ENCODE results near the gene METAP2. TPM values are rescaled to one million over a fixed set of nuclear protein-coding genes. Genes with fewer than 3 reads are reported as not detected.
"Not testable (repeated sequence)": the region's sequence is repeated elsewhere in the genome, so short reads cannot be mapped to it uniquely, and the experiment has no call there.

METAP2 gene
- total RNA-seq, 1 experiment from 2014 or later, result 122 TPM

GRCh38 chr12:95440401-95440800 is 33.6 kb upstream of the METAP2 start:
- peaks cover 6% of the 10 kb centered on the region for H3K9me3 Mint-ChIP-seq (ENCODE audit: unreplicated experiment)
- BruUV-seq (replicated peaks), result no TSS peak
- no peaks in the 10 kb centered on the region for H3K27me3 Mint-ChIP-seq (ENCODE audit: insufficient read depth, unreplicated experiment)
- ChIA-PET POLR2A (interaction anchor here (0.6 kb wide), 1 partner anchor 349 kb away, joined by 3 read pairs; no protein-coding TSS in a partner anchor), CTCF (no interaction called here)
- no peak overlapping the region for H3K27ac Mint-ChIP-seq (ENCODE audit: low read depth, unreplicated experiment)
- intact Hi-C loops (cut with micrococcal nuclease), result no loop called here
- no peaks in the 10 kb centered on the region for H3K4me1 Mint-ChIP-seq (ENCODE audit: insufficient read depth, unreplicated experiment)
- TF ChIP-seq CTCF (IDR thresholded peaks at IDR 0.05; ENCODE audit: unreplicated experiment), result no peak
- H3K36me3 Mint-ChIP-seq (ENCODE audit: insufficient read depth, unreplicated experiment), result no peaks in the 10 kb centered on the region
- H3K4me3 Mint-ChIP-seq (ENCODE audit: unreplicated experiment), result no peak overlapping the region
- peak; percentile 4 for DNase-seq (ENCODE audit: unreplicated experiment)

- DNase-seq (ENCODE audit: unreplicated experiment), result no peak
- TF ChIP-seq CTCF (IDR thresholded peaks at IDR 0.05; ENCODE audit: unreplicated experiment), result no peak
- Mint-ChIP-seq H3K27ac (ENCODE audit: low read depth, unreplicated experiment) (no peak overlapping the region), H3K4me3 (ENCODE audit: unreplicated experiment) (no peak overlapping the region), H3K9me3 (ENCODE audit: unreplicated experiment) (peaks cover 9% of the 10 kb centered on the region), H3K27me3 (ENCODE audit: insufficient read depth, unreplicated experiment) (no peaks in the 10 kb centered on the region), H3K36me3 (ENCODE audit: insufficient read depth, unreplicated experiment) (no peaks in the 10 kb centered on the region), H3K4me1 (ENCODE audit: insufficient read depth, unreplicated experiment) (no peaks in the 10 kb centered on the region)
- intact Hi-C loops (cut with micrococcal nuclease), result no loop called here
- no TSS peak for BruUV-seq (replicated peaks)
- POLR2A ChIA-PET, result no interaction called here
- CTCF ChIA-PET, result interaction anchor here (0.7 kb wide), 1 partner anchor 16 kb away, joined by 4 read pairs; no protein-coding TSS in a partner anchor
Measured at GRCh38 chr12:95443459-95443858, 30.5 kb upstream of the METAP2 start.

DNA sequence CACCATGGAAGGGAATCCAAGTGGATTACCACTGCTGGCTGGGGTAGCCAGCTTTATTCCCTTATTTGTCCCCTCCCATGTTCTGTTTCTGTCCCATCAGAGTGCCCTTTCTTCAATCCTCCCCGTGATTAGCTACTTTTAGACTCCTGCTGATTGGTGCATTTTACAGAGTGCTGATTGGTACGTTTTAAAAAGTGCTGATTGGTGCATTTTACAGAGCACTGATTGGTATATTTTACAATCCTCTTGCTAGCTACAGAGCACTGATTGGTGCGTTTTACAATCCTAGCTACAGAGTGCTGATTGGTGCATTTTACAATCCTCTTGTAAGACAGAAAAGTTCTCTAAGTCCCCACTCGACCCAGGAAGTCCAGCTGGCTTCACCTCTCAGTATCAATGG is 28.9 kb upstream of the METAP2 start:
- H3K27ac Mint-ChIP-seq (ENCODE audit: low read depth, unreplicated experiment); H3K4me1 Mint-ChIP-seq (ENCODE audit: insufficient read depth, unreplicated experiment); H3K36me3 Mint-ChIP-seq (ENCODE audit: insufficient read depth, unreplicated experiment); BruUV-seq (replicated peaks); H3K4me3 Mint-ChIP-seq (ENCODE audit: unreplicated experiment); H3K9me3 Mint-ChIP-seq (ENCODE audit: unreplicated experiment); intact Hi-C loops (cut with micrococcal nuclease); DNase-seq (ENCODE audit: unreplicated experiment); H3K27me3 Mint-ChIP-seq (ENCODE audit: insufficient read depth, unreplicated experiment): not testable (repeated sequence)
- CTCF ChIA-PET, result interaction anchor here (0.7 to 1.0 kb wide), 2 partner anchors 19 to 841 kb away, joined by 3 read pairs; no protein-coding TSS in a partner anchor
- POLR2A ChIA-PET, result interaction anchor here (0.5 kb wide), 1 partner anchor 48 kb away, joined by 3 read pairs; no protein-coding TSS in a partner anchor

GRCh38 chr12:95445884-95446505 is 28.0 kb upstream of the METAP2 start:
- Mint-ChIP-seq H3K27ac (ENCODE audit: low read depth, unreplicated experiment) (no peak overlapping the region), H3K36me3 (ENCODE audit: insufficient read depth, unreplicated experiment) (no peaks in the 10 kb centered on the region), H3K4me3 (ENCODE audit: unreplicated experiment) (no peak overlapping the region), H3K4me1 (ENCODE audit: insufficient read depth, unreplicated experiment) (no peaks in the 10 kb centered on the region), H3K27me3 (ENCODE audit: insufficient read depth, unreplicated experiment) (peaks cover 13% of the 10 kb centered on the region), H3K9me3 (ENCODE audit: unreplicated experiment) (peaks cover 9% of the 10 kb centered on the region)
- no TSS peak for BruUV-seq (replicated peaks)
- POLR2A ChIA-PET, result no interaction called here
- CTCF ChIA-PET, result interaction anchor here (0.6 kb wide), 1 partner anchor 134 kb away, joined by 3 read pairs; no protein-coding TSS in a partner anchor
- intact Hi-C loops (cut with micrococcal nuclease), result no loop called here
- no peak for DNase-seq (ENCODE audit: unreplicated experiment)
- TF ChIP-seq CTCF (IDR thresholded peaks at IDR 0.05; ENCODE audit: unreplicated experiment), result no peak

All from MCF 10A (cell line).